ENCODE measurements around the gene ROBO1.

DNA sequence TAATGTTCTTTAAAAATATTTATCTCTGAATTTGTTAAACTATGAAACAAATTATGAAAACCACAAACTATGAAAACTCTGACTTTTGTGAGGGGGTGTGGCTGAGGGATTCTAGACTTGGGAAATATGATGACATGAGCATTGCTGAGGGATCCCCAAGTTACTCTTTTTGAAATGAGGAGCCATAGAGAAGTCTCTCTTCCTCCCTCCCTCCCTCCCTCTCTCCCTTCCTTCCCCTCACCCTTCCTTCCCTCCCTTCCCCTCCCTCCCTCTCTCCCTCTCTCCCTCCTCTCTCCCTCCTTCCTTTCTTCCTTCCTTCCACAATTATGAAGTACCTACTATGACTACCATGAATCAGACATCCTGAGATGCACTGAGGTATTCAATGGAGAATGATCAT is 673.1 kb downstream of the ROBO1 start:
- no peak for TF ChIP-seq ZNF384 (IDR thresholded peaks at IDR 0.05)
- no peak for TF ChIP-seq FOXA1 (IDR thresholded peaks at IDR 0.05)
- TF ChIP-seq BHLHE40 (IDR thresholded peaks at IDR 0.05; ENCODE audit: borderline replicate concordance), result no peak
- TF ChIP-seq SUZ12 (IDR thresholded peaks at IDR 0.05), result no peak
- TF ChIP-seq CTBP1 (IDR thresholded peaks at IDR 0.05; ENCODE audit: borderline replicate concordance), result no peak
- no peak for TF ChIP-seq FOXK2 (IDR thresholded peaks at IDR 0.05)
- TF ChIP-seq L3MBTL2 (conservative IDR thresholded peaks at IDR 0.05), result no peak
- TF ChIP-seq FOXM1 (IDR thresholded peaks at IDR 0.05; ENCODE audit: borderline replicate concordance), result no peak
- TF ChIP-seq ARNT (IDR thresholded peaks at IDR 0.05), result no peak
